H1 (cell line): ENCODE results near the gene NELL1.

Experiments
- CTCF ChIP-seq, 3 experiments: IDR thresholded peaks; 1 replicate in 2 of 3; 2 replicates in 1 of 3; pipeline versions ENCODE4 v1.5.1 to v1.6.1; 2011; ENCODE audit warnings: low read length in 3 of 3, mild to moderate bottlenecking in 3 of 3, inconsistent platforms in 2 of 3, low read depth in 1 of 3, moderate library complexity in 1 of 3; ENCODE audit not compliant: insufficient read depth in 1 of 3; ENCODE audit errors: control extremely low read depth in 1 of 3
- EGR1 ChIP-seq: IDR thresholded peaks from 2 replicates; pipeline ENCODE4 v1.6.1; 2011; ENCODE audit warnings: low read depth, low read length, borderline replicate concordance
- EZH2 ChIP-seq: fragments of 200-600 bp; sonication (generic); IDR thresholded peaks from 2 replicates; pipeline ENCODE4 v1.7.1; 2012; ENCODE audit warnings: low read depth, mild to moderate bottlenecking, moderate library complexity, low read length, inconsistent platforms; ENCODE audit not compliant: severe bottlenecking
- GTF2F1 ChIP-seq: IDR thresholded peaks from 2 replicates; pipeline ENCODE4 v1.6.1; 2012; ENCODE audit warnings: low read depth, low read length, improper control_type of control experiment, borderline replicate concordance
- KDM1A ChIP-seq: fragments of 200-600, 300-600 bp; sonication (generic); IDR thresholded peaks from 2 replicates; pipeline ENCODE4 v1.7.1; 2016; ENCODE audit warnings: mild to moderate bottlenecking, low read length, borderline replicate concordance
- MAX ChIP-seq: IDR thresholded peaks from 2 replicates; pipeline ENCODE4 v1.6.1; 2012; ENCODE audit warnings: inconsistent platforms
- POLR2A ChIP-seq, 2 experiments: IDR thresholded peaks; 1 replicate in 1 of 2; 2 replicates in 1 of 2; pipeline ENCODE4 v1.6.1; 2011; ENCODE audit warnings: low read depth in 2 of 2, low read length in 2 of 2, mild to moderate bottlenecking in 2 of 2; ENCODE audit errors: control extremely low read depth in 1 of 2
- POLR2AphosphoS5 ChIP-seq: IDR thresholded peaks from 2 replicates; pipeline ENCODE4 v1.6.1; 2011; ENCODE audit warnings: low read depth, low read length
- RAD21 ChIP-seq, 2 experiments: IDR thresholded peaks in 1 of 2; conservative IDR thresholded peaks in 1 of 2; 2 replicates each; pipeline ENCODE4 v1.6.1; 2011; ENCODE audit warnings: low read depth in 2 of 2, low read length in 2 of 2, improper control_type of control experiment in 1 of 2, inconsistent platforms in 1 of 2, mild to moderate bottlenecking in 1 of 2, moderate library complexity in 1 of 2
- RBBP5 ChIP-seq: IDR thresholded peaks from 2 replicates; pipeline ENCODE4 v1.7.1; 2012; ENCODE audit warnings: low read depth, mild to moderate bottlenecking, inconsistent platforms, low read length, moderate library complexity, borderline replicate concordance
- SAP30 ChIP-seq: fragments of 300-600 bp; sonication (generic); IDR thresholded peaks from 2 replicates; pipeline ENCODE4 v1.7.1; 2012; ENCODE audit warnings: low read length, moderate library complexity, mild to moderate bottlenecking, inconsistent platforms; ENCODE audit not compliant: insufficient read depth, insufficient replicate concordance
- TAF1 ChIP-seq: IDR thresholded peaks from 2 replicates; pipeline ENCODE4 v1.6.1; 2011; ENCODE audit warnings: mild to moderate bottlenecking, low read depth, low read length
- TEAD4 ChIP-seq: IDR thresholded peaks from 2 replicates; pipeline ENCODE4 v1.6.1; 2012; ENCODE audit warnings: low read depth, low read length, inconsistent platforms, mixed read lengths
- YY1 ChIP-seq: IDR thresholded peaks from 2 replicates; pipeline ENCODE4 v1.6.1; 2011; ENCODE audit warnings: low read depth, mild to moderate bottlenecking, low read length

GRCh38 chr11:21353425-21353824, 684.0 kb downstream of the NELL1 start:
- TF ChIP-seq CTCF (IDR thresholded peaks at IDR 0.05; ENCODE audit: control extremely low read depth in 1 of 3, insufficient read depth in 1 of 3, low read depth in 1 of 3, low read length in 3 of 3) (no peak), POLR2A (IDR thresholded peaks at IDR 0.05; ENCODE audit: control extremely low read depth in 1 of 2, low read depth in 2 of 2, low read length in 2 of 2) (no peak), TEAD4 (no peak), GTF2F1 (no peak), SAP30 (no peak), MAX (no peak), EZH2 (no peak), EGR1 (no peak), RBBP5 (no peak), TAF1 (no peak), KDM1A (no peak), RAD21 (IDR thresholded peaks at IDR 0.05 in 1 of 2, conservative IDR thresholded peaks at IDR 0.05 in 1 of 2; ENCODE audit: low read depth in 2 of 2, low read length in 2 of 2) (no peak), YY1 (no peak), POLR2AphosphoS5 (no peak)
